Stimulated activated CD8-positive, alpha-beta memory T cell treated with anti-CD3 and anti-CD28 coated beads, Interleukin-12 subunit alpha, Interleukin-12 subunit beta, amount 100 ng/mL, for 24 hours (primary cell): ENCODE results near the gene HECTD3.
A peak's percentile ranks its signal among the peaks of the same experiment; 100 is the strongest.
"Not testable (repeated sequence)": the region's sequence is repeated elsewhere in the genome, so short reads cannot be mapped to it uniquely, and the experiment has no call there.

Source experiments
- DNase-seq: peaks from one replicate; pipeline ENCODE4 v3.0.0-alpha.2; 2020; ENCODE audit errors: extremely low read depth

Gene HECTD3

DNA sequence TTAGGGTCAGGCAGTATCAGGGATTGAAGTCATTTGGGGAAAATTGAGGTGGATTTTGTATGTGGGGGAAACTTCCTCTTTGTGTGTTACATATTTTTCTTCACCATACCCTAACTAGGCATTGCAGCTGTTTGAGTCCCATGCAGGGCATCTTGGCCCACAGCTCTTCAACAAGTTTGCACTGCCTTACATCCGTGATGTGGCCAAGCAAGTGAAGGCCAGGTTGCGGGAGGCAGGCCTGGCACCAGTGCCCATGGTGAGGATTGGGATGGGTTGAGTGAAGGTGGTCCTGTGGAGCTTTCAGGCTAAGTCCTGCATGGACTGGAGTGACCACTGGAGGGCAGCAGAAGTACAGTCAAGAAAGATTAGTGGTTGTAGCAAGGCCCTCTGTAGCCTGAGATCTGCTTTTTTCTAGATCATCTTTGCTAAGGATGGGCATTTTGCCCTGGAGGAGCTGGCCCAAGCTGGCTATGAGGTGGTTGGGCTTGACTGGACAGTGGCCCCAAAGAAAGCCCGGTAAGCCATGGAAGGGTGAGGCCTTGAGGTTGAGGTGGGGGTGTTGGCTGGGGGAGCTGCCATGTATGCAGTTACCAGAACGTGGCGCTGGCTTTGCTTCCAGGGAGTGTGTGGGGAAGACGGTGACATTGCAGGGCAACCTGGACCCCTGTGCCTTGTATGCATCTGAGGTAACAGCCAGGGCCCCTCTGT lies 3.4 kb upstream of the HECTD3 start:
- peak; percentile 45 for DNase-seq

DNA sequence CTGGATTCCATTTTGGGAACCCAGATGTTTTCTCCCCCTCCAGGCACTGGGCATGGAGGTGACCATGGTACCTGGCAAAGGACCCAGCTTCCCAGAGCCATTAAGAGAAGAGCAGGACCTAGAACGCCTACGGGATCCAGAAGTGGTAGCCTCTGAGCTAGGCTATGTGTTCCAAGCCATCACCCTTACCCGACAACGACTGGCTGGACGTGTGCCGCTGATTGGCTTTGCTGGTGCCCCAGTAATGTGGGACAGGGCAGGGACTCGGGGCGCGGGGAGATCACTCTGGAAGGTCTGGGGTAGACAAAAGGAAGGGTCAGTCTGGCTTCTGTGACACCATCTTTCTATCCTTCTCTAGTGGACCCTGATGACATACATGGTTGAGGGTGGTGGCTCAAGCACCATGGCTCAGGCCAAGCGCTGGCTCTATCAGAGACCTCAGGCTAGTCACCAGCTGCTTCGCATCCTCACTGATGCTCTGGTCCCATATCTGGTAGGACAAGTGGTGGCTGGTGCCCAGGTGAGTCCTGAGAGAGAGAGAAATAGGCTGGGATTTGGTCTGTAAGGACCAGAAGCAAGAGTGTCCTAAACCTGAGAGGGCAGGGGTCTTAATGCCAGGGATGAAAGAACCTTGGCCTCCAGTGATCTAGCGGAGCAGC lies 2.6 kb upstream of the HECTD3 start:
- no peak for DNase-seq

DNA sequence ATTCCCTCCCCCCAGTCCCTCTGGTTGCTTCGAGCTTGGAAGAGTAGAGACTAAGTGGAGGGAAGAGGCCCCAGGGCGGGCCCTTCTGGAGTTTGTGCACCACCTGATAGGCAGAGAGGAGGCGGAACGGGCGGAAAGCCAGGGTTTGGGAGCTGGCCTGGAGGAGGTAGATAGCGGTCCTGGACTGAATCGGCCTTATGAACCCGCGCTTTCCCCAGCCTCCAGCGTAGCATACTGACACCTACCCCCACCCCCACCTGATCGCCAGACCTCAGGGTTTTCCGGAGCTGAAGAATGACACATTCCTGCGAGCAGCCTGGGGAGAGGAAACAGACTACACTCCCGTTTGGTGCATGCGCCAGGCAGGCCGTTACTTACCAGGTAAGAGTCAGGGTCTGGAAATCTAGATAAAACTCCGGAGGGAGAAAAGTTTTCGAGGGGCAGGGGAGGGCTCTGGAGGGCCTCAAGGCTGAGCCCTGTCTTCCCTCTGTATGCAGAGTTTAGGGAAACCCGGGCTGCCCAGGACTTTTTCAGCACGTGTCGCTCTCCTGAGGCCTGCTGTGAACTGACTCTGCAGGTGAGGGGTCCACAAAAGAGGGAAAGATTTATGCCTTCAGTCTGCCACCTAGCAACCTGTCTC lies 1.6 kb upstream of the HECTD3 start:
- no peak for DNase-seq

DNA sequence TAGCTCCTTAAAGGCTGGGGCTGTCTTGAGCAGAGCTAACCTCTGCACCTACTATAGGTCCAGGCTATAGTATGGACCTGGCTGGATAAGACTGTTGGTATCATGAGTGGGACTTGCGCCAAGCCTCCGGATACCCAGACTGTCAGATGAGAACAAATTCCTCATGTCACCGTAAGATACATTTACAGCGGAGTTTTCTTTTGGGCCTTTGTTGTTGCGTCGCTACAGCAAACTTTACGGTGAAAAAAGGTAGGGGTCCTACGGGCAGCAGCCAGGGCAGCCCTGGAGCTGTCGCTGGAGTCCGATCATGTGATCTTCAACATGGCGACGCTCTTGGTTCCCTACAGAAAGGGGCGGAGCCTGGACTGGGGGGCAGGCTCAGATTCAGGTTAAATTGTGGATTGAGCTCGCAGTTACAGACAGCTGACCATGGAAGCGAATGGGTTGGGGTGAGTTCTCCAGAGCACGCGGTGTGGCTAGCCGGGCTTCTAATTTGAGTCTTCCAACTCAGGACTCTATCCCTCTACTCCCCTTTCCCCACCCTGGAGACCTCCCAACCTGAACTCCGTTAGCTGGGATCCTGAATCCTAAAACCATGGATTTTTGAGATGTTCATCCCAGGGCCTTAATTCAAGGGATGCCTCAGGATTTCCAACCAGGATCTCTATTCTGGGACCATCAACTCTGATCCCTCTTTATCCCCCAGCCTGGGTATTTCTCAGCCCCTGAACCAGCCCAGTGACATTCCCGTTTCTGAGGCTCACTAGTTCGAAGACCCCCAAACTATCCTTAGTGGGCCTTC lies 914 bp upstream of the HECTD3 start, which contains the start of gene UROD:
Gene UROD (plus strand): TSS at position 418 of the 802 bp plus-strand sequence. CDS start 12 bp downstream, at position 430.
- DNase-seq = peak; percentile 71

DNA sequence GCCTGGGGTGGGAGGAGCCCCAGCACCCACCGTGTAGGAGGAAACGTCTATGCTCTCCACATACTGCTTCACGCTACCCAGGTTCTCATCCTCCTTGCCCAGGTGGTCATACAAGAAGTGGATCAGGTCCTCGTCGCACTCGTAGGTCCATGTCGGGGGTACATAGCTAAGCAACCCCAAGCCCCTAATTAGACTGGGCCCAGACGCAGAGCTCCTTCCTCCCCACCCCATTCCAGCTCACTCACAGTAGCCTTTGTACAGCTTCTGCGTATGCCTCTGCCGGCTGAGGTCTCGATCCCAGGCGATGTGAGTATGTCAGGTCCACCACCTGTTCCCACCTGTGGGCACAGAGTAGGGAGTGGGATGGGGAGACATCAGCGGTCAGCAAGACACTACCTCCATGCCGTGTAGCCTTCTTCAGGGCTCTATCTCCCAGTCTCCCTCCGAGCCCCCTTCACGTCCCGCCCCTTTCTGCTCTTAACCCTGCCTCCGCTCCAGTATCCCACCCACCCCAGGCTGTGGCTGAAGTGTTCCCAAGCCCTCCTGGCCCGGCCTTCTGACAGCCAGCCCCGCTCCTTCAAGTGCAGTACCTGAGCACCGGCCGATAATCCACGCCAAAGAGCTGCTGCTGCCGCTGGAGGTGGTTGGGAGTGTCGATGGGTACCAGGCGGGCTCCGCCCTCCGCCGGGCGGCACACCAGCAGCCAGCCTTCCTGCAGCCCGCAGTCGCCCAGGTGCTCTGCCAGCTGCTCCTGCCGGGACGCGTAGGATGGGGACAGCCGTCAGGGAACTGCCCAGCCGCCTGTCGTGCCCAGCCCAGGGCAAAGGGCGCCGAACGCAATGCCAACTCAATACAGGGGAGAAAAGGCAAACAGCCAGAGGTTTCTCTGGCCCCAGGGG lies 919 bp downstream of the HECTD3 start:
- DNase-seq = no peak

DNA sequence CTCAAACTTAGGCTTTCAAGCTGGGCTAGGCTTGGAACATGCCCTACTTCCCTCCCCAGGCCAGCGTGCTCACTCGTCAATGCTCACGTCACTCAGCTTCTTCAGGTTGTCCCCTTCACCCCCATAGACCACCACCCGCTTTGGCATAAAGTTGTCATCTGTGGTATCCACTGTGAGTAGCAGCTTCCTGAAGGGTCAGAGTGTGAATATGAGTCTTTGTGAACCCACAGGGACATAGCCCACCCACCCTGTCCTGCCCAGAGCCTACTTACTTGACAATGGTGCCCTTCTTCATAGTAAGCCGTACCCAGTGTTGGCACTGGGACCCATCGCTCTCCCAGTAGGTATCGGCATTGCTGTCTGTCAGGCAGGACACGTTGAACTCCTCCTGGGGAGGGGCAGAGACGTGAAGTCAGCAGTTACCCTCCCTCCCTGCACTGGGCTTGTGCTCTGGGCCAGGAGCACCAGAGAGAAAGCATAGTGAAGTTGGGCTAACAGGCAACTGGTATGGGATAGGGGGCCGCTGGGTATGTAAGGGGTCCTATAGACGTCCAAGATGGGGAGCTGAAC lies 1.7 kb downstream of the HECTD3 start:
- DNase-seq = no peak

DNA sequence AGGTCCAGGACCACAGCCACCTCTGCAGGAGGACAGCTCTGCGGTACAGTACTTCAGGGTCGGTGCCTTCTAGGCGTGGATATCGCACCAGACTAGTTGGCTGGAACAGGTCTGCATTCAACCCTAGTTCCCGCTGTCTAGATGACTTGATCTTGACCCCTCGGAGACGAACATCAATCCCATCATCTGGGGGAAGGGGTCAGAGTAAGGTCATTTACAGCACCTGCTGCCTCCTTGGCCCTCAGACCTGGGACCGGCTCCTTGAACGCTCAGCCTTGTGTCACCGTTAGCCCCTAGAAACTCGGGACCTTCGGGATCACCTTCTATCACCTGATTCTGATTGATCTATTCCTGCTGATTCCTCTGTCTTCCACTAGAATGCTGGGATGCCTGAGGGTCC lies 2.6 kb downstream of the HECTD3 start:
- no peak for DNase-seq

DNA sequence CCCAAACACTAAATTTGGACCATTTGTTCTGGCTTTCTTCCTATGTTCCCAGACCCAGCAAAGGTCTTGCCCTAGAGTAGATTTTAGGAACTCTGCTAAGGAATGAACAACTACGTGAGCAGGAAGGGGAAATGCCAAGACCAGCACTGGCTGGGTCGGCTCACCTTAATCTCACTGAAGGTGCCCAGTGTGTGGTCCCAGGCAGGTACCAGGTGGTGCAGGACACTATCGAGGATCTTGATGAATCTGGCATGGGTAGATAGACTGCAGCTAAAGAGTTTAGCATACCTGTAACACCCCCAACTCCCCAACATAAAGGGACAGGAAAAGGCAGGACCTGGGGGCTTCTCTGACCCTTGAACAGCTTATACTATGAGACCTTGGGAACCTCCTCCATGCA lies 3.0 kb downstream of the HECTD3 start:
- no peak for DNase-seq

DNA sequence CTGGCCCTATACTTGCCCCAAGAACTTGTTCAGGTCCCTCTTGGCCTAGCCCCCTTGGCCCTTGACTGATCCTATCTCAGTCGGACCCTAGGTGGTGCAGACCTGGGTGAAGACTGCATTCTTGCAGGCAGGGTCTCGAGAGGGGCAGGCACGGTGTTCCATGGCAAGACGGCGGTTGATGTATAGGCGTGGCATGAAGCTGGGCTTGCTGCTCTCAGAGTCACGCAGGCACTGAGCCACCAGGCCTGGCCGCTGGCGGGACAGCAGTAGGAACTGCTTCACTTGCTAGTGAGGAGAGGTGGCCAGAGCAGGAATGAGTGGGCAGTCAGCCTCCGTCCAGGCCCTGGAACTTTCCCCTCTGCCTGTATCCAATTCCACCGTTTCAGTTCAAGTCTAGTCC lies 3.8 kb downstream of the HECTD3 start:
- no peak for DNase-seq

DNA sequence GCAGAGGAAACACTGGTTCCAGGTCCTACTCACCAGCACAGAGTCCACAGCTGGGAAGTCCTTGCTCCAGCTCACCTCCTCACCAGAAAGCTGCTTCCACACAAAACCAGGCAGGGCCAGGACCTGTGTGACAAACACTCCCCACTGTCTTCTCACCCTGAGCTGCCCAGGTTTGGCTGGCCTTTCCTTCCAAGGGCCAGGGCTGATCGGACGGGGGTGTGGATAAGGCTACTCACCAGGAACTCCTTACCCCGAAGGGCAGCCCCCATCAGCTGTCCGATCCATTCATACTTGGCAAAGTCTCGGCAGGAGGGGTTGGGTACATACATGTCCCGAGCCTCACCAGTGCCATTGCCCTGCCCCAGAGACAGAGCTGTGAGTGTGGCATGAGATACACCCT lies 5.4 kb downstream of the HECTD3 start:
- no peak for DNase-seq

DNA sequence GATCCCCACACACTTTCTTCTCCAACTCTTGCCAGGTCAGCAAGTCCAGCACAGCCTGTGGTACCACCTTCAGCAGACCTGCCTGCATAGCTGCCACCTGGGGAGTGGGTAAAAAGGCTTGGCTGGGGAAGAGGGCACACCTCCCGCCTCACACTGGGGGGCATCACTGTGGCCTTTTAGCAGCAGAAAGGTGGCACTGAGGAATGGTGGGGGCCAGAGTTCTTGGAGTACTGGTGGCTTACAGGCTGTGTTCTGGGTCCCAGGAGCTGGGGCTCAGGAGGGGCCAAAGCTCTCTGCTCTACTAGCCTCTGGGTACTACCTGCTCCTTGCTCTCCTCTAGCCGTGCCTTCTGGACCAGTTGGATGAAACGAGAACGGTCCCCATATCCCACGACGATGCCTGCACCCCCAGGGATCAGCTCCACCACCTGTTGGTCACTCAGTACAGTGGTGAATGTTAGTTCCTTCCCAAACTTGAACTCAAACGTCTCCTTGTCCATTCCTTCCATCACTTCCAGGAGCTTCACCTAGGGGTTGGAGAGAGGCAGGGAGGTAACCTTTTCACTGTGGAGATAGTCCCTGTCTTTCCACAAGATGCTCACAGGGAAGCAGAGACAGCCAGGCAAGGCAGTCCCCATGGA lies 6.7 kb downstream of the HECTD3 start:
- DNase-seq = no peak

DNA sequence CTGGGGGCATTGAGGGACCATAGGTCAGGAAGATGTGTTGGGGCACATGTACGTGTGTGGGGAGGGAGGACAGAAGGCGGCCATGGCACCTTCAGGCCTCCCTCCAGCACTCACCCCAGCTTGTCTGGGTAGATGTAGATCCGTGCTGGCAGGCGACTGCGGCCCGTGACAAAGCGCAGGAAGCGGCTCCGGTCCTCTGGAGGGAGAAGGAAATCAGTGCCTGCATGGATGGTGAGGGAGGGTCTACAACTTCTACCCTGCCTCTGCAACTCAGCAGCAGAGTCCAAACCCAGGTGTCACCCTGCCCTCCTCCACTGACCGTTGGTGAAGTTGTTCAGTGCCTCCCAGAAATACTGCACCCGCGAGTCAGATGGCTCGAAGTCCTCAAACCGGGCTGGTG lies 7.4 kb downstream of the HECTD3 start:
- no peak for DNase-seq

DNA sequence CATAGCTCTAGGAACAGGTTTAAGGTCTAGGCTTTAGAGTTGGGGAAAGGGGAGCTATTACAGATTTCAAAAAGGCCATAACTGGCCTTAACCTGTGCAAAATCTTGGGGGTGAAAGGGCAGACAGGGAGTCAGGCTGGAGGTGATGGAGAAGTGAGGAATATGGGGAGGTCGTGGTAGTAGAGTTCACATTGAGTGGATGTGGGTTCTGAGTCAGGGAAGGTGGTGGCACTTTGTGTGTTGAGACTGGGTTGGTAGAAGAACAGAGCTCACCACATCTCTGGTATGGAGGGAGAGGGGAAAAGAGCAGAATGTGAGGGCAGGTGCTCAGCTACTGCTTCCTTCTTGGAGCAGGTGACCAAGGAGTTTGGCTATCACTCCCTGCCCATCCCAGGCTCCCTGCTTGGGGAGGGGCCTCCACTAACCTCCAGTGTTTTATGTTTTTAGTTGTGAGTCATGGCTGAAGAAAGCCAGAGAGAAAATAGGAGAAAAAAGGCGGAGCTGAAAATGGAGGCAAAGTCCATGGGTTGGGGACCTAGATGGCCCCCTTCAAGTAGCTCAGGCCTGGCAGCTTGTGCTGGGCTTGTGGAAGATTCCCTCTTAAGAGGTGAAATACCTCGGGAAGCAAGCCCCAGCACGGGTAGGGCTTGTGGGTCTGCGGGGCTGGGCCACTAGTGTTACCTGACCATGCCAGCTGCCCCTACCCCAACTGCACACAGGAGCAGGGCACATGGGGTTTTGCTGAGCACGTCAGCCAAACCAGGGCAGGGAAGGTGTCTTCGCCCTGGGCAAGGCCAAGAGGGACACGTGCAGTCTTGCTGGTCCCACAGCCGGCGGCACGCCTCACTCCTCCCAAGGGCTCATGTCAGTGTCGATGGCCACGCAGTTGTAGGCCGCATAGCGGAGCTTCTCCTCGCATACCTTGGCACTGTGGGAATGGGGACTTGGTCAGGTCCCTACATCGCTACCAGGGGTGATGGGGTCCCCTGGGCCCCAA lies 8.2 kb downstream of the HECTD3 start:
- no peak for DNase-seq

DNA sequence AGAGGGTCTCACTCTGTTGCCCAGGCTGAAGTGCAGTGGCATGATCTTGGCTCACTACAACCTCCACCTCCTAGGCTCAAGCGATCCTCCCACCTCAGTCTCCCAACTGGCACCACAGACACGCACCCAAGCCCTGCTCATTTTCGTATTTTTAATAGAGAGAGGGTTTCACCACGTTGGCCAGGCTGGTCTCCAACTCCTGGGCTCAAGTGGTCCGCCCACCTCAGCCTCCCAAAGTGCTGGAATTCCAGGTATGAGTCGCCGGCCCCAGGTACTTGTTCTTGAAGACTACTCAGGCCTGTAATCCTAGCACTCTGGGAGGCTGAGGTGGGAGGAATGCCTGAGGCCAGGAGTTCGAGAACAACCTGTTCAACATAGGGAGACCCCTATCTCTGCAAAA lies 9.5 kb downstream of the HECTD3 start:
- DNase-seq = not testable (repeated sequence)

DNA sequence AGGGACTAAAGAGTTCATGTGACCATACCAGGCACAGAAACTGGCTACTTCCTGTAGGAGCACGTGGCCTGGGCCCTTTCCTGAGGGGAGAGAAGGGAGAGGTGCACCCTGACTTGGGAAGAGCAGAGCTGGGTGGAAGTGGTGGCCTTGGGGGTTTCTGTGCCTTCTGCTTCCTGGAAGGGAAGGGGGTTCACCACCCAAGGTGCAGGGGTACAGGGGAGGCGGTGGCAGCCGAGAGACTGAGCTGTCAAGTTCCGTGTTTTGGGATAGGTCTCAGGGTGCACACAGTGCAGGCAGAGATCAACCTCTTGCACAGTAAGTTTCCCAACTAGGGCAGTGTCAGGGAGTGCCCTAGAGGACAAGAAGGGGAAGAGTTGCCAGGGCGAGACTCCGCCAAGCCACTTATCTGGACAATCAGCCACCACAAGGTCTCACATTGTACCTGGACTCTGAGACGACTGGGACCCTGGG lies 10.1 kb downstream of the HECTD3 start:
- no peak for DNase-seq

DNA sequence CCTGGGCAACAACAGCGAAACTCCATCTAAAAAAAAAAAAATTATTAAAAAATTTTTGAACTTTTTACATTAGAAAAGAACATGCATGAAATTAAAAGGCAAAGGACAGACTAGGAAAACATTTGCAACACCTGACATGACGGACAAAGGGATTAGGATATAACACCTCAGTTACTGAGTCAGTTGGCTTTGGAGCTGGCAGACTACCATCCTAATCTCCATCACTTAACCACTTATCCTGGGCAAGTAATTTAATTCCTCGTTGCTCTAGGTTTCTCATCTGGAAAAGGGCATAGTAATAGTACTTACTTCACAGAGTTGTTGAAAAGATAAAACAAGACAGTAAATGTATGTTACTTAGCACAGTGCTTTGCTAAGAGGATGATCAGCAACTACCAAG lies 11.9 kb downstream of the HECTD3 start:
- DNase-seq = no peak

DNA sequence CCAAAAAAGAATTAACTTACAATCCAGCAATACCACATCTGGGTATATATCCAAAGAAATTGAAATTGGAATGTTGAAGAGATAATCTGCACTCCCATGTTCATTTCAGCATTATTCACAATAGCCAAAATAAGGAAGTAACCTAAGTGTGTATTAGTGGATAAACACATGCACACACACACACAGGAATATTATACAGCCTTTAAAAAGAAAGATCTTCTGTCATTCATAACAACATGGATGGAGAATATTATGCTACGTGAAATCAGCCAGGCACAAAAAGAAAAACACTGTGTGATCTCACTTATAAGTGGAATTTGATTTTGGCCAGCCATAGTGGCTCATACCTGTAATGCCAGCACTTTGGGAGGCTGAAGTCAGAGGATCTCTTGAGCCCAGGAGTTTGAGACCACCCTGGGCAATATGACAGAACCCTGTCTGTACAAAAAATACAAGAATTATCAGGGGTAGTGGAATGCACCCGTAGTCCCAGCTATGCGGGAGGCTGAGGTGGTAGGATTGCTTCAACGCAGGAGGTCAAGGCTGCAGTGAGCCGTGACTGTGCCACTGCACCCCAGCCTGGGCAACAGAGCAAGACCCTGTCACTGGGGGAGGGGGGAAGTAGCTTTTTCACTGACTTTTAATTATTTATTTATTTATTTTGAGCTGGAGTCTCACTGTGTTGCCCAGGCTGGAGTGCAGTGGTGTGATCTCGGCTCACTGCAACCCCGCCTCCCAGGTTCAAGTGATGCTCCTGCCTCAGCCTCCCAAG lies 15.5 kb downstream of the HECTD3 start:
- DNase-seq = no peak

DNA sequence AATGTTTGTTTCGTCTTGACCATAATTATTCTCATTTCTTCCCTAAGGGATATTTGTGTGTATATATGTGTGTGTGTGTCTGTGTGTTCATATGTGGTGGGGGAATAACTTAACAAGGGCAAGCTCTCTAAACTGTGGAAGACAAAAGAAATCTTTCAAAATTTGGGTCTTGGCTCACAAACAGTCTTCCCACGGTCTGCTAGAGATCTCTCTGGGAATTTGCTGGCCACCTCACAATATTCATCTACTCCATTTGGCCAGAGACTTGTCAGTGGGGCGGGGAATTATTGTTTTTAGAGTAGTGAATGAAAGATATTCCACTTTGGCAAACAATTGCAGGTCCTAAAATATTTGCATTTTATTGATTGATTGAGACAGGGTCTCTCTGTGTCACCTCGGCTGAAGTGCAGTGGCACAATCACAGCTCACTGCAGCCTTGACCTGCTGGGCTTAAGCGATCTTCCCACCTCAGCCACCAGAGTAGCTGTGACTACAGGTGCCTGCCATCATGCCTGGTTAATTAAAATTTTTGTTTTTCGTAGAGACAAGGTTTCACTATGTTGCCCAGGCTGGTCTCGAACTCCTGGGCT lies 16.7 kb downstream of the HECTD3 start:
- no peak for DNase-seq
